ENCODE data around the gene AVEN. TPM values are rescaled to one million over a fixed set of nuclear protein-coding genes. Genes with fewer than 3 reads are reported as not detected.

AVEN gene
- total and polyA plus RNA-seq, 2 of the 4 experiments (the other 2 are of a cell fraction): 9.1 to 17.6 TPM

DNA sequence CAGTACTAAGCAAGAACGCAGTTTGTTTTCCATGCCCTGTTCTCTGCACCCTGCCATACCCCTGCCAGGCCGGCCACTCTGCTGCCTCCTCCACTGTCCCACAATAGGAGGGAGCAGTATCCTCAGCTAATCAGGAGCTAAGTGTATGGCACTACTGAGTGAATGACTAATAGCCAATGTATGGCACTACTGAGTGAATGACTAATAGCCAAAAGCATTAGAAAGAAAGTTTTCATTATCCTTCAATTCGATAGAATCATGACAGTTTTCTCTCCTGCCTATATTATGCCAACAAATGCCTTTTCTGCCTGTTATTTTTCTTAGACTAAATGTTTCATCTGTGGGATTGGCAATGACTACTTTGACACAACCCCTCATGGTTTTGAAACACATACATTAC, 178.2 kb downstream of the AVEN start:
- no peak overlapping the region for H3K18ac ChIP-seq (ENCODE audit: low read depth, low read length)
- CTCF ChIA-PET: interaction anchor here (0.5 to 1.0 kb wide), 2 partner anchors 34 to 262 kb away, joined by 3 to 4 read pairs; no protein-coding TSS in a partner anchor
- no TSS peak for BruUV-seq (replicated peaks)

More for the DNA sequence above, 178.2 kb downstream of the AVEN start:
- Histone ChIP-seq H2BK5ac (ENCODE audit: low read depth, low read length, poor library complexity, severe bottlenecking) (no peak overlapping the region), H3K4me3 (ENCODE audit: insufficient read depth, low read depth, low read length) (no peak overlapping the region), H3K9ac (ENCODE audit: low read depth, low read length) (no peak overlapping the region), H2AK9ac (replicated peaks; ENCODE audit: low read depth, low read length, poor library complexity) (no peak overlapping the region), H3K23ac (ENCODE audit: low read depth, low read length) (no peak overlapping the region), H2AK5ac (ENCODE audit: low read depth, low read length) (no peak overlapping the region), H3K9me1 (ENCODE audit: insufficient read depth, low read length) (peaks cover 10% of the 10 kb centered on the region), H3K79me1 (ENCODE audit: low read depth in 1 of 2, low read length in 2 of 2) (no peaks in the 10 kb centered on the region), H2BK120ac (ENCODE audit: low read depth, low read length) (no peak overlapping the region), H3K9me3 (ENCODE audit: control insufficient read depth, insufficient read depth, low read length) (no peaks in the 10 kb centered on the region), H4K91ac (ENCODE audit: insufficient read depth, low read depth, low read length) (no peak overlapping the region), H2BK20ac (ENCODE audit: low read depth, low read length) (no peak overlapping the region), H3K27me3 (ENCODE audit: control insufficient read depth, insufficient read depth, low read length) (no peaks in the 10 kb centered on the region), H3K14ac (replicated peaks; ENCODE audit: low read depth, low read length) (no peak overlapping the region), H2AFZ (replicated peaks; ENCODE audit: low read length, poor library complexity) (no peak overlapping the region), H3K27ac (ENCODE audit: insufficient read depth, low read length) (no peak overlapping the region), H2BK15ac (ENCODE audit: low read depth, low read length) (no peak overlapping the region), H4K5ac (ENCODE audit: low read depth, low read length) (no peak overlapping the region), H3K36me3 (ENCODE audit: control insufficient read depth, insufficient read depth, low read length) (no peaks in the 10 kb centered on the region; the same call in 1 of the 2 replicates), H3K4me2 (ENCODE audit: low read depth, low read length) (no peak overlapping the region; the same call in 1 of the 2 replicates), H3K56ac (ENCODE audit: extremely low read depth, insufficient read depth, low read length) (no peak overlapping the region), H3K4me1 (ENCODE audit: control insufficient read depth, insufficient read depth, low read length) (peaks cover 6% of the 10 kb centered on the region), H3K4ac (ENCODE audit: low read depth, low read length) (no peak overlapping the region), H4K8ac (ENCODE audit: low read depth in 2 of 2, low read length in 2 of 2) (no peak overlapping the region), H4K20me1 (ENCODE audit: insufficient read depth, low read length) (no peaks in the 10 kb centered on the region)
- intact Hi-C loops (cut with micrococcal nuclease) (no loop called here), dilution Hi-C loops (cut with HindIII; ENCODE audit: low sequenced_read_pairs, unreplicated experiment) (no loop called here), in situ Hi-C loops (cut with MboI; ENCODE audit: low sequenced_read_pairs) (no loop called here)
- TF ChIP-seq RFX5 (IDR thresholded peaks at IDR 0.05; ENCODE audit: low read depth, low read length) (no peak), POLR2A (IDR thresholded peaks at IDR 0.05; ENCODE audit: low read depth, low read length) (no peak), CHD1 (IDR thresholded peaks at IDR 0.05; ENCODE audit: low read depth, low read length) (no peak), FOS (IDR thresholded peaks at IDR 0.05; ENCODE audit: low read depth, low read length) (peak; percentile 34; the same call in 1 of the 2 replicates), BHLHE40 (IDR thresholded peaks at IDR 0.05; ENCODE audit: low read depth, low read length) (no peak; the same call in 1 of the 2 replicates)
- DNase-seq (peak; percentile 61), ATAC-seq (ENCODE audit: low read depth) (peak; percentile 81)
- POLR2A ChIA-PET (ENCODE audit: unreplicated experiment): no interaction called here
- no CpG with 5 or more reads among the region's 3 CpGs for WGBS, 2 experiments (ENCODE audit: extremely low coverage in 2 of 2, insufficient read length in 1 of 2)

All from IMR-90 (cell line).